Embryonic facial prominence (tissue), 1 donor: ENCODE results near the gene NUTM1.

Experiments
- DNase-seq: peaks from one replicate; pipeline ENCODE4 v3.0.0-alpha.2; 2016; ENCODE audit errors: extremely low spot score

NUTM1 gene

GRCh38 chr15:34342737-34343575, at the start of gene NUTM1, which contains the start of gene NOP10:
NUTM1 (plus strand) TSS chr15:34343315; CDS start chr15:34343697, 382 bp downstream.
NOP10 (minus strand) TSS chr15:34343136; CDS start chr15:34343073, 63 bp downstream.
- peak; percentile 86 for DNase-seq

DNA sequence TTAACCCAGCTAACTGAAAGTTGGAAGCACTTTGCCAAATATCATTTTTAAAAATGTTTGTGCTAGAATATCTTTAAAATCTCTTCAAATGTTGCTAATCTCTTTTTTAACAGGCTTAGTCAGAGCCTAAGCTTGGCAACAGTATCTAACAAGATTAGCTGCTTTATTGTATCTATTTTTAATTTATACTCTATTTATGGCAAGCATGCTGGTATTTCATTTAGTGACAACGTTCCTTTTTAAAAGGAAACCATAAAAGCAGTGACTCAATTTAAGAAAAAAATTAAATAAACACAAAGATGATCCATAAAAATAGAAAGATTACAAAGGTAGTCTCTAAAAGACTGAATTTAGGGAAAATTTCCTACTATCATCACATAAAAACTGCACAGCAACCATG, 46.1 kb upstream of the NUTM1 start:
- DNase-seq: no peak

DNA sequence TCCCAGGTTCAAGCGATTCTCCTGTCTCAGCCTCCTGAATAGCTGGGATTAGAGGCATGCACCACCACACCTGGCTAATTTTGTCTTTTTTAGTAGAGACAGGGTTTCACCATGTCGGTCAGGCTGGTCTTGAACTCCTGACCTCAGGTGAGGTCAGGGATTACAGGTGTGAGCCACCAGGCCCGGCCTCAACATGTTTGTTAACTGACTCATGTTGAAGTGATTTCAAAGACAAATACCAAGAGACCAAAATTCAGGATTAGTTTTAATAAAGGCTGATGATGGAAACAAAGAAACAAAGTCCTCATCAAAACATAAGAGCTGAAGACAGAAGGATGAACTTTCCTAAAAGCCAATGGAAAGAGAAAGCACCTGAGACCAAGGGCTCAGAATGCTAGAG, 42.1 kb upstream of the NUTM1 start:
- no peak for DNase-seq

DNA sequence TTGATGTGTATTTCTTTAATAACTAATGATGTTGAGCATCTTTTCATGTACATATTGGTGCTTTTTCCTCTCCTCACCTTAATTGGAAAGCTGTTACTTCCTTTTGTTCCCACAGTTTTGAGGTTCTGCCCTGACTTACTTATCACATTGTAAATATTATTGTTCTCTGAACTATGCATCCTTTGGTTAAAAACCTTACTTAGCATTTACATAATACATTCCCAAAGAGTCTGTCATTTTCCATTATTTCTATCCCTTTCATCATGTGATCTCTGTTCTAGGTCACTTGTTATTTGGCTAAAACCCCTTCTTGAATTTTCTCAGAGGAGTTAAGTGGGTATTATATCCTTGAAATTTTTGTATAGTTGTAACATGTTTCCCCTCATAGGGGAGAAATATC, 38.5 kb upstream of the NUTM1 start:
- no peak for DNase-seq

GRCh38 chr15:34311563-34311962, 31.6 kb upstream of the NUTM1 start:
- no peak for DNase-seq

DNA sequence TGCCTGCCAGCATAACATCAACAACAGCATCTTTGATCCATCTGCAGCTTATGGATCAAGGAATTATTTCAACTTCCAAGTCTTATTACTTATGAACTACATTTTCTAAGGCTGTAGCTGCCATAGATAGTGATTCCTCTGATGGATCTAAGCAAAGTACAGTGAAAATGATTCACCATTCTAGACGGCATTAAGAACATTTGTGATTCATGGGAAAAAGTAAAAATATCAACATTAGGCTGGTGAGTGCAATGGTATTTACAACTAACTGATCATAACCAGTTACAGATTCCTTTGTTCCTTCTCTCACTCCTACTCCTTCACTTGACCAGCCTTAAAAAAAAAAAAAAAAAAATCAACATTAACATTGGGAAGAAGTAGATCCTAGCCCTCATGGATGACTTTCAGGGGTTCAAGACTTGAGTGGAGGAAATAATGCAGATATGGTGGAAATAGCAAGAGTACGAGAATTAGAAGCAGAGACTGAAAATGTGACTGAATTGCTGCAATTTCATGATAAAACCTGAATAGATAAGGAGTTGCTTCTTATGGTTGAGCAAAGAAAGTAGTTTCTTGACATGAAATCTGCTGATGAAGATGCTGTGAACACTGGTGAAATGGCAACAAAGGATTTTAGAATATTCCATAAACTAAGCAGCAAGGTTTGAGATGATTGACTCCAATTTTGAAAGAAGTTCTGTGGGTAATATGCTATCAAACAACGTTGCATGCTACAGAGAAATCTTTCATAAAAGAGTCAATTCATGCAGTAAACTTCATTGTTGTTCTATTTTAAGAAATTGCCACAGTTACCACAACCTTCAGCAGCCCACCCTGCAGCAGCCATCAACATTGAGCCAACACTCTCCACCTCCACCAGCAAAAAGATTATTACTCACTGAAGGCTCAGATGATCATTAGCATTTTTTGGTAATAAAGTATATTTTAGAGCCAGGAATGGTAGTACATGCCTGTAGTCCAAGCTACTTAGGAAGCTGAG, 28.3 kb upstream of the NUTM1 start:
- no peak for DNase-seq

GRCh38 chr15:34318277-34319079, 24.6 kb upstream of the NUTM1 start:
- no peak for DNase-seq

- DNase-seq: no peak
These were observed 19.9 kb upstream of the NUTM1 start for GRCh38 chr15:34323217-34323616.

DNA sequence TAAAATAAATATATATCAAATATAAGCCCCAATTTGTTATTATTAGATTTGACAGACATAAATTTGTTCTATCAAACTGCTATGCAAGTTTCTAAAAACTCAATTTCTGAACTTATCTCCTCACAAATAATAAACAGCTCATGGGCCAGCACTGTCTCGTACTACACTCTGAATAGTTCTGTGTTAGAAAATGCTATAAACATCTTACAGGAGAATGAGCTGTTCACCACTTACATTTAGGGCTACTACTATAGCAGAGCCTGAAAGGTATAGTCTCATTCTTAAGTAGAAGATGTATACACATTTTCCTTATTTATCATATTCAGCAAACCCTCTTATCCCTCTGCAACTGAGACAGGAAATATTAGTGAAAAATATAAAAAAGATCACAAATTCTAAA, 18.2 kb upstream of the NUTM1 start:
- DNase-seq: no peak

- DNase-seq: no peak
These were observed 17.7 kb upstream of the NUTM1 start for GRCh38 chr15:34325368-34325767.

- DNase-seq: no peak
These were observed 15.2 kb upstream of the NUTM1 start for GRCh38 chr15:34327906-34328305.

- DNase-seq: no peak
These were observed 14.1 kb upstream of the NUTM1 start for GRCh38 chr15:34329006-34329405.

- no peak for DNase-seq
These were observed 12.8 kb upstream of the NUTM1 start for GRCh38 chr15:34330279-34330678.

DNA sequence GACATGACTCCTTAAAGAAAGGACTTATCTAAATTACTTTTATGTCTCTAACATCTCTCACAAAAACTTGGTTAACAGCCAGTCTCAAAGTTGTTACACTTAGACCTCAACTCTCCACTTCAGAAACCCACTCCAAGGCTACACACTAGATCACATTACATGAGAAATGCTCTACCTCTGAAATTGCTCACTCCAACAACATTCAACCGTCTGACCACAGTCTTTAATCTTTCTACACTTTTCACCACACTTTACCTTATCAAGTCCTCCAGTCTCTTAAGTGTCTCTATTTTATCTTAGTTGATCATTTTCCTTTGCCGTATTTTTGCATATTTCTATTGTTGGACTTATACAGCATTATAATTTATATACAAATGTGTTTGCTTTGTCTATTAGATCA, 11.3 kb upstream of the NUTM1 start:
- no peak for DNase-seq

- DNase-seq: no peak
These were observed 10.5 kb upstream of the NUTM1 start for GRCh38 chr15:34332553-34333120.

DNA sequence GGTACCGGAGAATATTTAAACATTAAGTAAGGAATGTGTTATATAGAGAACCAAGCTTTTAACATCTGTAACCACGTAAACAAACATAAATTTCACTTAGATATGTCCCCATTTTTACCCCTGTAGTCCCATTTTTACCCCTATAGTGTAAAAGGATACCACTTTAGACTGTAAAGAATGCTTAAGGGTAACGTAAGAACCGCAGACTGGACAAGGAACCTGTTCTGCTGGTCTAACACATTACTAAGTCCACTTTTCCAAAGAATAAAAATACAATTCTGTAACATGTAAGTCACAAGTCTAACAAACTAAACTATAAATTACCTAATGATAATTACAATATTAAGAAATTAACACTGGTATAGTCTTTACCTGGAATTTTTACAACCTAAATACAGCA, 8.4 kb upstream of the NUTM1 start:
- DNase-seq: no peak

- DNase-seq: no peak
These were observed 7.7 kb upstream of the NUTM1 start for GRCh38 chr15:34335176-34336032.

GRCh38 chr15:34336231-34336990, 6.7 kb upstream of the NUTM1 start:
- no peak for DNase-seq

DNA sequence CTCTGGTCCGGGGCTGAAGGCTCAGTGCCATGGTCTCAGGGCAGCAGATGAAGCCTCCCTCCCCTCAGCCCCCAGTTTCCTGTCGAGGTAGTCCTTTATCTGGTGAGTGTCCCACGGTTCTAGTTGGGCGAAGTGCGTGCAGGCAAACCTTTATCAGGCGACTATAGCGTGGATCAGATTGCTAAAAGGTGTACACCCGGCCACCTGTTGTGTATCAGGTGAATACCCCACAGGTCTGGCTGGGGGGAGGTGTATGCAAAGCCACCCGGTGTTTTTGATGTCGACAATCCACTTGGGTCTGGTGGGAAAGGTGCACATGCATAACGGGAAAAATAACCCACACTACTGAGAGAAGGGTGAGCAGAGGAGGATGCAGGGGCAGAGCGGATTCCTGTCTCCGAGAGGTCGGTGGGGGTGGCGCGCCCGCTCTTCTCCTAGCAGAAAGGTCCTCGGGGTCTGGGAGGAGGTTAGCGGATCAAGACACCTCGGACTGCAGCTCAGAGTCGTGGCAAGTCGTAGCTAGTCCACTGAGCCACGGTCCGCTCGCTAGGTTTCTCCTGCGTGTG, 6.0 kb upstream of the NUTM1 start:
- DNase-seq: no peak
